Superior temporal gyrus (tissue), 1 donor: ENCODE results near the gene KRT79.
A peak's percentile ranks its signal among the peaks of the same experiment; 100 is the strongest.
"Not testable (repeated sequence)": the region's sequence is repeated elsewhere in the genome, so short reads cannot be mapped to it uniquely, and the experiment has no call there.

Experiments
- DNase-seq: peaks from one replicate; pipeline ENCODE4 v3.0.0-alpha.2; 2016; ENCODE audit errors: extremely low spot score

KRT79 gene

DNA sequence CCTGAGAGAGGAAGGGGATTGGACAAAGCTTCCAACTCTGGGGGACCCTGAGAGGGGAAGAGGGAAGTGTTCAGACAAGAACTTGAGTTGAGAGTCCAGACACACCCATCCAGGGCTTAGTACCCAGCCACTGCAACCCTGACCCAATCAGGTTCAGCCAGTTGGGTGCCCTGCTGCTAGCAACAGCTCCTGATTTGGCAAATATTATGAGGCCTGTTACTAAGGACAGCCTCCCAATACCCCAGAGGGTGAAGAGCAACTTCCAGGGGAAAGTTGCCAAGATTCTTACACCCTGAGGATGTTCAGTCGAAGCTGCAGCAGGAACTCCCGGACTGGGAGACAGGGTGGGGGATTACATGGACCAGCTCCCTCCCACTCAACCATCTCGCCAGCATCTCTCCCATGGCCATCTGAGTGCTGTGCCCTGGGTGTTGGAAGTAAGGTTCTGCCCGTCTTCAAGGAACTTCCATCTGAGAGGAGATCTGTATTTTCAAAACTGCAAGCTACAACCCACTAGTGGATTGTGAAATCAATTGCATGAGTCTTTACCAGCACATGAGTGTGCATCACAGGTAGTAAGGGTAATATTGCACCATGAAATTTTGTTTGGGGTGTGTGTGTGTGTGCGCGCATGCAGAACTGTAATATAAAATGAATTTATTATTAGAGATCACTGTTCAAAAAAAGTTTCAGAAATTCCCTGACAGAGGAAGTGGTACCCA lies 26.2 kb upstream of the KRT79 start:
- no peak for DNase-seq

DNA sequence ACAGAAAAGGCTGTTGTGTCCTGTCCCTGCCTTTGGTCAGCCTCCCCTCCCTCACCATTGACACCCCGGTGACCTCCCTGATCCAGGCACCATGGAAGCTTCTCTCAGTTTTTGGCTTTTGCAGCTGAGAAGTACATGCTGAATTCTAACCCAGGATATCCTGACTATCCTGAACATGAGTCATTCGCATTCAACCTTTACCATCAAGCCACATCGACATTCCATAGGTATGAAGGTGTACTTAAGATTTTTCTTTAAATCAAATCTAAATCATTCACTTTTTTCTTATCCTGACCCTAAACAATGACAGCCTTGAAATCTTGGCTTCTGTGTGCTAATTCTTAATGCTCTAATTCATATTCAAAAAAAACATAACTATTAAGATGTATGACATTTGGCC lies 23.4 kb upstream of the KRT79 start:
- no peak for DNase-seq

DNA sequence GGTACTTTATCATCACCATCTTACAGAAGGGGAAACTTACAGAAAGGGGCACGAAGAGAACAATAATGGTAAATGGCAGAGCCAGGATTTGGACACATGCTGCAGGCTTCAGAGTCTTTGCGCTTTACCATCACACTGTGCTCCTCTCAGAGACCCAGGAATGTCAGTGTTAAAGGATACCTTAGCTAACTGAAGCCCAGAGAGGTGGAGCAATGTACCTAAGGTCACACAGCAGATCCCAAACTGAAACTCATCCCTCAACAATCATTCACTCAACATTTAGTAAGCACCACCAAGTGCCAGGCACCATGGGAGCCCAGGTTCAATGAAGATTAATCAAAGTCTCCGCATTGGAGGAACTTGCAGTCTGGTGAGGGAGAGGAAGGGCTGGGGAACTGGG lies 22.7 kb upstream of the KRT79 start:
- no peak for DNase-seq

DNA sequence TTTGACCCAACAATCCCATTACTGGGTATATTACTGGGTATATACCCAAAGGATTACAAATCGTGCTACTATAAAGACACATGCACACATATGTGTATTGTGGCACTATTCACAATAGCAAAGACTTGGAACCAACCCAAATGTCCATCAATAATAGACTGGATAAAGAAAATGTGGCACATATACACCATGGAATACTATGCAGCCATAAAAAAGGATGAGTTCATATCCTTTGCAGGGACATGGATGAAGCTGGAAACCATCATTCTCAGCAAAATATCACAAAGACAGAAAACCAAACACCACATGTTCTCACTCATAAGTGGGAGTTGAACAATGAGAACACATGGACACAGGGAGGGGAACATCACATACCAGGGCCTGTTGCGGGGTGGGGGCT lies 22.0 kb upstream of the KRT79 start:
- DNase-seq = not testable (repeated sequence)

DNA sequence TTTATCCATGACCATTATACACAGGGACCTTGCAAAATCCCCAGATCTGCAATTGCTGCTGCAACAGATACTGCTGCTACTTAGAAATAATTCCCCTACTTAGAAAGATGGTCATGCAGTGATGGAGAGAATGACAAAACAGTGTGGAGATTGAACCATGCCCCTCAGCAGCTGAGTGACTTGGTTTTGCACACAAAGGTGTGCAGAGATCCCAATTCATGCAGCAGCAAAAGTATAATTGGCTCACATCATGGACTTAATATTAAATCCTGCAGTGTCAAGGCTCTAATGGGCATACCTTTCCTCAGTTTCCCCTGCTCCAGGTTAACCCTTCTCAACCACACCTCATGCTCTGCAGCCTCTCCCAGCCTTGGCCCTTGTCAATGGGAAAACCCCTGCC lies 17.7 kb upstream of the KRT79 start:
- no peak for DNase-seq

DNA sequence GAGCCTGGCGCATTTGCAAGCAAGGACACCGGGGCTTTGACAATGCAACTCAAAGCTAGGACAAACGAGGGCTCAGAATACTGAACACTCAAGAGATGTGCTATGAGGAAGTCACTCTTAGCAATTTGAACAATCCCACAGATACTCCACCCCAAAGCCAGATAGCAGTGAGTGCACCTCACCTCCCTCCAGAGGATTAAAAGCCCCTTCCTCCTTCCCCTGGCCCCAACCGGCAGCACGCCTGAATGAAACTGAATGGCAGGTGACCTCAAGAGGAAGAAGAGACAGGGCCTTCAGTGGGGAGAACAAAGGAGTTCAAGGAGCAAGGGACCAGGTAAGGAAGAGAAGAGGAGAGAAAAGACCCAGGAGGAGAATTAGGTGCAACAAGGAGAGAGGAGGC lies 16.6 kb upstream of the KRT79 start:
- DNase-seq = no peak

DNA sequence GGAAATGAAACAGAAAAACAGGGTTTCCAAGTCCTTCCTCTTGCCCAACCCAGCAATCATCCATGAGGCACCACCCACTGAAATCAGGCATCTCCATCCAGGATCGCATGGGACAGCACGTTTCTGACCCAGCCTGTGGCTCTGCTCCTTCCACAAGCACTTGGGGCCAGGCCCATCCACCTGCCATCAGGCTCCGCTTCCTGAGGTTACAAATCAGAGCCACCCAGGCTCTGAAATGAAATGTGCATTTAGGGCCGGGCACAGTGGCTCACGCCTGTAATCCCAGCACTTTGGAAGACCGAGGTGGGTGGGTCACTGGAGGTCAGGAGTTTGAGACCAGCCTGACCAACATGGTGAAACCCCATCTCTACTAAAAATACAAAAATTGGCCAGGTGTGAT lies 15.4 kb upstream of the KRT79 start:
- DNase-seq = no peak

DNA sequence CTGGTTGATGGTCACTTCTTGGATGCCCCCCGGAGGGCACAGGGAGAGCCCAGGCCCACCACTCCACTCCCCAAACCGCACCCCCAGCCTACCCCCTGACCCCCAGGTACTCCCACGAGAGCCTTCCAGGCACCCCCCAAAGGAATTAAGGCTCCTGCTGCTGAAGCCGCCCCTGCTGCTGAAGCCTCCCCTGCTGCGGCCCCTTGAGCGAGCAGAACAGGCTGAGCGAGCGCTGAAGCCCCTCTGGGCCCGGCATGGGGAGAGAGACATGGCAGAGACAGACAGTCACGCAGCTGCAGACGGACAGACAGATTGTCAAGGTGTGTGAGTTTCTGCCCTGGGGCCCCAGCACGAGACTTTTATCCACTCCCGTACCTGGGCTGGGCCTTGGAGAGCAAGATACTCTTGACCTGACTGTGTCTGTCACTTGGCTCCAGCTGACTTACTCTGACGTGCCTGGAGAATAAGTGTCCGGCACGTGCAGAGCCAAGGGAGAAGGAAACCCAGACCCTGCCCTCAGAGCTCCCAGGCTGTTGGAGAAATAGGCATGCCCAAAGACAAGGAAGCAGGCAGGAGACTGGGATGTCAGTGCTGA lies 14.6 kb upstream of the KRT79 start, which contains the start of gene KRT78:
Gene KRT78 (minus strand): TSS at position 334 of the 595 bp plus-strand sequence. CDS start 64 bp downstream, at position 270.
- DNase-seq = no peak

DNA sequence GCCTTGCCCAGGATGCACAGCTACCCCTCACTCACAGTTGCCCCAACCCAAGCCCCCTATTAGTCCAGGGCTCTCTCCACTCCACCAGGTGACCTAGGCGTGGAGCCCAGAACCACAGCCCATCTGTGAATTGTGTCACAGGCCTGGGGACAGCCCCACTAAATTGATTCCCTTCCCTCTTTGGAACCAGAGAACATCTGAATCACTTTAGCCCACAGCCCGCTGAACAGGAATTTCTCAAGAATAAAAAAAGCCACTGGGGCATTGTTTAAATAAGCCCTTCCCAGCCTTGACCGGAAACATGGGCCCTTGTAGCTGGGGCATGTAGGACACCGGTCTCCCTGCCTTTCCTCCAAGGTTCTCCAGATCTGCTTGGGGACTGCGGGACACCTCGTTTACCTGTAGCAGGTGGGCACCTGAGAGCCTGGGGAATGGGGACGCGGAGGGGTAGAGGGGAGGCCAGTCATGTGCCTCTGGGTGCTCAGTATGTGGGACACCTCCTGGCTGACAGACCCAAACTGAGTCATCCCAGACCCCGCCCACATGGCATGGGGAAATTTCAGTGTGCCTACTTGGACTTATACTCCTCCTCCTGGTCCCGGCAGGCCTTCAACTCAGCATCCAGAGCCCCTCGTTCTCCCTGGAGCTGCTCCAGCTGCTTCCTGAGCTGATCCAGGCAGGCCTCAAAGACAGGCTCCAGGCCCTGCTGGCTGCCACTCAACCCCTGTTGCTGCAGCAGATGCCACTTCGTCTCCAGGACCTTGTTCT lies 13.4 kb upstream of the KRT79 start:
- no peak for DNase-seq

DNA sequence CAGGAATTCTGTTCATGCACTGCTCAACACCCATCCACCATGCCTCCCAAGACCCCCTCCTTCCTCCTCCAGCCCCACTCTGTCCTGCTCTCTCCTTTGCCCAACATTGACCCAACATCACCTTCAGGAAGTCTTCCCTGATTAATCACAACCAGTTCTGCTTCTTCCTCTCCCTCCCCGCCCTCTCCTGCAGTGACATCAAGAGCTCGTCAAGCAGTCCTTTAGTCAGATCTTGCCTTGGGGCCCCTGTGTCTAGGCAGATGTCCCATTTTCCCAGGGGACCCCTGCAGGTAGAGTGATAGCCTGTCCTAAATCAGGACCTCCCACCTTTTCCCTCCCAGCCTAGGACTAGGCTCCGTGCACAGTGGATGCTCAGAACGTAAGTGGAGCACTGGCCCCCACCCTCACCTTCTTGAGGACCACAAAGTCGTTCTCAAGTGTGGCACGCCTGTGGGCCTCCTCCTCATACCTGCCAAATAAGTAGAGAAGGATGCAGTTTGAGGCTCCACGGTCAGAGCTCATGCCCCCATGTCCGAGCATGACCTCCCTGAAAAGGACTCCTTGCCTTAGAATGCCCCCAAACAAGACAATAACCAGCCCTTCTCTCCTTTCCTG lies 12.4 kb upstream of the KRT79 start:
- no peak for DNase-seq

DNA sequence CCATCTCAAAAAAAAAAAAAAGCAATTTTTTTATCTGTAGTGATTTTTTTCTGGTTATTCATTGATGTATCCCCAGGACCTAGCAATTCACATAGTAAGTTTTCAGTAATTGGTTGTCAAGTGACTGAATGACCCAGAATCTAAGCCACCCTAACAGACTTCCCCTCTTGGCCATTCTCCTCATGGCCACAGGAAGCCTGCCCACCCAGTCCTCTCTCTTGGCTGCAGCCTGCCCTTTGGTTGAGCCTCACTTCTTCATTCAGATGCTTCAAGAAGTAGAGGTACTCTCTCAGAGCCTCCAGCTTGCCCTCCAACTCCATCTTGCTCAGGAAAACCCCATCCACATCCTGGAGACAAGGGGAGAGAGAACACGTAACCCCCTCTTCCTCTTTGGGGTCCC lies 11.8 kb upstream of the KRT79 start:
- no peak for DNase-seq

DNA sequence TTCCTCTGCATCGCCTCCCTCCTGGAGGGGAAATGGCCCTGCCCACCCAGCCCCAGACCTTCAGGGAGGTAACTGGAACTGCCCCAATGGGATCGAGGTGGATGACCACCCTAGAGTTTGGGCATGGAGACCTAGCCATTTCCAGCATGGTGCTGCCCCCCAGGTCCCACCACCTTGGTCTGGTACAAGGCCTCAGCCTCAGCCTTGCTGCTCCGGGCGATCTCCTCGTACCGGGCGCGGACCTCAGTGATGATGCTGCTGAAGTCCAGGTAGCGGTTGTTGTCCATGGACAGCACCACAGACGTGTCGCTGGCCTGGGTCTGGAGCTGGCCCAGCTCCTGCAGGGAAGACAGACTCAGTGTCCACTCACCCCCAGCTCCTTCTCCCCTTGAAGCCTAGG lies 10.3 kb upstream of the KRT79 start:
- DNase-seq = no peak

DNA sequence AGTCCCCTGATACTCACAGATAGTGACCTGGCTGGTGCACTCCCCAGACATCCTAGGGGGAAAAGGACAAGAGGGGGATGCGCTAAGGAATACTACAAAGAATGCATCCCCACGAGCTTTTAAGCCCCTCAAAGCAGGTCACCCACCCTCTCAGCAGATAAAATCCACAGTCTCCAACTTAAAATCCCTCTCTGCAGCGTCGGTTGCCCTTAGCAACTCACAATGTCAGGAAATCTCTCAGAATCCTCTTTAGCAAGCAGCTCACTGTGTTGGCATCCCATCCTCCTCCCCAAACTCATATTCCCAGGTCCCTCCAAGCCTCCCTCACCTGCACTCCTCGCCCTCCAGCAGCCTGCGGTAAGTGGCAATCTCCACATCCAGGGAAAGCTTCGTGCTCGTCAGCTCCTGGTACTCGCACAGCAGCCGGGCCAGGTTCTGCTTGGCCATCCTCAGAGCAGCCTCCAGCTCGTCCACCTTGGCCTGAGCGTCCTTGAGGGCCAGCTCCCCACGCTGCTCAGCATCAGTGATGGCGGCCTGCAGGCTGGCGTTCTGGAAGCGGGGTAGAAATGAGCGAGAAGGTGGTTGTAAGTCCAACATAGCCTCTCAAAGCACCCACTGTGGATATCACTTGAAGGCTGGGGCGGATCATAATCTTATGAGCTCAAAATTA lies 5.5 kb upstream of the KRT79 start:
- DNase-seq = no peak

DNA sequence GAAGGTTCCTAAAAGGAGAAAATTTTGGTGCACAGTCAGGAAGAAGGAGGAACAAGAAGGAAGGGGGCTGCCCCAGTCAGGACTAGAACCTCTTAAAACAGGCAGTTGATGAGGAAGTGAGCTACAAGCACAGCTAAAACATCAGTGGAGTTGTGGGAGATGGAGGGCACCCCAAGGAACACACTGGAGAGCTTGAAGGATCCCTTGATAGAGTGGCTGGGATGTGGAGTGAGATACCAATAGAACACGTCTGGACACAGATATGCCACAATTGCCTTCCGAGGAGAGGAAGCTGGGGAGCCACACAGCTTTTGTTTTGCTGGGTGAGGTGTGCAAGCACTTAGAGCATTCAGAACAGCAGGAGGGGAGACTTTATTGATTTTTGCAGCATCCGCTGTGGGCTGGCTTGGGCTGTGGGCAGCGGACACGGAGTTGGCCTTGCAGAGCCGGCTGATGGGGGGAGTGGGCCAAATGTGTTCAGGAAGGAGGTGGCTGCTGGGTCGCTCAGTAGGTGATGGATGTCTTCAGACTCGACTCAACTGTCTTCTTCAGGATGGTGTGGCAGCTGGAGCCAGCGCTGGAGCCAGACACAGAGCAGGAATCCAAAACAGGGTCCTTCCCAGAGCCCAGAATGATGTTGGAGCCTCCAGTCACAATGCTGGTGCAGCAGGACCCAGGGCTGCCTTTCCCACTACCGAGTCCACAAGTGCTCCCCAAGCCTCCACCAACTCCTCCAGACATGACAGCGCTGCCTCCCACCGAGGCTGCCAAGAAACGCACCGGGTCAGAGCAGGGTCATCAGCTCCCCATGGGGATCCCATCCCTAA lies 4.7 kb upstream of the KRT79 start:
- no peak for DNase-seq

DNA sequence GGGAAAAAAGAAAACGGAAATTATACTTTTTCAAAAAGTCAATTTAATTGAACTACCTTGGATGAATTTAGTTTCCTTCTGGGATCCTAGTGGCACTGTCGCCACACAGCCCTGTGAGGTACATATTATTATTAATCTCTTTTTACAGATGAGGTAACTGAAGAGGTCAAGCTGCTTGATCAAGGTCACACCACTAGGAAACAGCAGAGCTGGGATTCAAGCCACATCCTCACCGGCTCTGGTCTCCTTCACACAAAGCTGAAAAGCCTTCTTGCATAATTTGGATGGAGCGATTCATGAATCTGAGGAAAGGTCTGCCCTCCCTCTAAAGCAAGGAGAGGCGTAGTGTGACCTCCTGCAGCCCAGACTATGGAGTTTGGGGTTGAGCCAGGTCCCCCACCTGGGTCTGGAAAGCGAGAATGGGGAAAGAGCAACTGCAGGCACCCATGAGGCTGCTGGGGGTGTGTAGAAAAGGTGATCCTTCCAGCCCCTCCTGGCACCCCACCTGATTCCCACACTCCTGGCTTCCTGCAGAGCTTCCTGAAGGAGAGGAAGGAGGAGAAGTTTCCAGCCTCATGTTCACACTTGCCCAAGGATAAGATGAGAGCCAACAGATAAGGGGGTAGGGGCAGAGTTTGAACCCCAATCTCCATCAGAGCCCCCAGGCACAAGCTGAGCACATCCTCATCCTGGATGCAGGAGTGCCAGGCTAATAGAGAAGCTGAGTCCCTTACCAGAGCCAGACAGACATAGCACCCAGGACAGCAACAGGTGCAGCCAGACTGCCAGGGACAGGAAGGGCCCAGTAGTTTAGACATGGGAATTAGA lies 3.9 kb upstream of the KRT79 start:
- DNase-seq = no peak

DNA sequence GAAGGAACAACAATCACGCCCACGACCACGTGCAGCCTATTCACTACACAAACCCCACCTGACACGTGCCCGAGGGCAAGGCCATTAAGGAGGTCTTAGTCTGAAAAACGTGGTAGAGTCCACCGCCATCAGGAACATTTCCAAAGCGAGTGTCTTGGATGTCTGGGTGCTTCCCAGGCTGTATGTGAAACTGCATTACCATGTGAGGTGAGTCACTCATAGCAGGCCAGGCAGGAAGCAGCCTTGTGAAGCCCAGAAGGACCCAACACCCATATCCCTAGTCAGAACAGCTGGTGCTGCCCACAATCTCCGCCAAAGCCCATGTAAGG lies 3.3 kb upstream of the KRT79 start:
- DNase-seq = peak; percentile 22

DNA sequence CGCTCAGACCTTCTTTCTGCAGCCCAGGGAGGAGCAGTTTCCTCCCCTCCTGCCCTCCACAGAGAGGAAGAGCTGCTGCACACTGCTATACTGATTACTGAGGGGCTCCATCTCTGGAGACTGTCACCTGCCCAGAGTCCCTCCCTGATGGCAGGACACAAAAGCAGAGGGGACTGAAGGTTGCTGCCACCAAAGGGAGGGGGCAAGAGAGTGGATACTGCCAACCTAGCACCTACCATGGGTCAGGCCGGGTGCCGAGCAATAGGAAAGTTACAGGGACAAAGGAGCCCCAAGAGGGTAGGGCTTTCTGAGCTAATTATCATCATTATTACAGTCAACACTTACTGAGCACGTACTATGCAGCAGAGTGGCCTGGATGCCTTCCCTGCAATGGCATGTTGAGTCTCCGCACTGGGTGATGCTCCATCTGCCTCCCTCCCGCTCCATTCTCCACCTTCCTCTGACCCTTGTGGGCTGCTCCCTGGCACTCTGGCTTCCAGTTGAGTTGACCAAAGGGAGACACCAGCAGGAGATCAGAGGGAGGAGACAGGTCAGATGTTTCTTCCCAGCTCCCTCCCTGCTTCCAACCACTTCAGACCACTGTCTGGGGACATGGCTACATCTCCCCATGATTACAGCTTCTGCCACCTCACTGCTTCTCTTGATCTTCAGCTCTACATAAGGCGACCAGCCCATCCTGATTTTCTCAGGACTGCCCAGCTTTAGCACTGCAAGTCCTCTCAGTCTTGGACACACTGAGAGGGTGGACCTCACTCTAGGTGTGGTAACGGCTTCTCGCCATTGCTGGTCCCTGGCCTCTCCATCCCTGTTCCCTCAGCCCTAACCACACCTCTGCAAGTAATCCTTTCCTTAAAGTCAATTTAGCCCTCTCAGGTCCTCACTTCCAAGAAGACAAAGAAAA lies 2.6 kb upstream of the KRT79 start:
- no peak for DNase-seq

DNA sequence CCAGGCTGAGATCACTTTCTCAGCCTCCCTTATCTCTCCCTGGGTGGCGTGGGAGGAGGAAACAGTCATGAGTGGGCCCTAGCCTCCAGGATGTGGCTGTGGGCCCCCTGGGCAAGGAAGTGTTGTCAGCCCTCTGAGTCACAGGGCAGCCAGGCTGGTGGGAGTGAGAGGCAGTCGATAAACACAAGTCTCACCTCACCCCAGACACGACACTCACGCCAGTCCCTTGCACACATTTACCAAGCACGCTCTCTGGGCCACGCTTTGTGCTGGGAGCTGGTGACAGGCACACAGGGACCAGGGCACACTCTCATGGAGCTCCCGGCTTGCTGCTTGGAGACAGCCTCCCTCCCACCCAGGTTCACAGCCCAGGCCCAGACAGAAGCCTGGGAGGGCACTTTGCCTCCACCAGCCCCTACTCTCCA lies 1.9 kb upstream of the KRT79 start:
- no peak for DNase-seq
